NT2/D1 (cell line): ENCODE data around the gene RPS6KA5.

ENCODE experiments used
- SUZ12 ChIP-seq: IDR thresholded peaks from 2 replicates; pipeline ENCODE4 v1.6.1; 2011; ENCODE audit not compliant: insufficient read length, insufficient read depth; ENCODE audit errors: extremely low read depth
- YY1 ChIP-seq: IDR thresholded peaks from 2 replicates; pipeline ENCODE4 v1.6.1; 2011; ENCODE audit not compliant: insufficient read length, insufficient read depth

DNA sequence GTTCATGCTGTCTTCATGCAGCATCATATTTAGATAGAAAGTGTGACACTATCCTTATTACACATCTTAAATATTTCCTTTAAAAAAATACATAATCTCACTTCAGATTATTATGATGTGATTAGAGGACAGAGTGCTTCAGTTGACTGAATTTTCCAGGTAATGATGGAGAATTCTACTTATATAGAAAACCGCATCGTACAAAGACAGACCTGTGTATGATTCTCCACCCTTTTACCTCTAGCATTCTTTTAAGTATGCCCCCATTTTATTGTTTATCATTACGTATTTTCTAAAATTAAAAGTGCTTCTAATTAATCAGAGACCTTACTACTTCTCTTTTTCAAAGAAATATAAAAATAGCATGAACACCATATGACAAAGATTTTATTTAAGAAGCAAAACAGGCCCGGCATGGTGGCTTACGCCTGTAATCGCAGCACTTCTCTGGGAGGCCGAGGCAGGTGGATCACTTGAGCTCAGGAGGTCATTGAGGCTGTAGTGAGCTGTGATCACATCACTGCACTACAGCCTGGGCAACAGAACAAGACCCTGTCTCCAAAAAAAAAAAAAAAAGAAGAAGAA lies 13.9 kb downstream of the RPS6KA5 start:
- TF ChIP-seq YY1 (no peak), SUZ12 (no peak)
